SK-N-SH (cell line): ENCODE data around the gene RNF169. TPM values are rescaled to one million over a fixed set of nuclear protein-coding genes. Genes with fewer than 3 reads are reported as not detected.

Experiments
- CTCF ChIA-PET: fragments of 300-600, 350-600 bp; formaldehyde crosslinking; extraction: SDS; loops from one replicate; lab custom pipeline; 2021; lab: Yijun Ruan, JAX
- POLR2A ChIA-PET: fragments of 350-600 bp; sonication (Branson Sonifier 250); formaldehyde crosslinking; extraction: SDS; loops from one replicate; lab custom pipeline; 2020; ENCODE audit warnings: antibody characterized with exemption, inconsistent platforms; lab: Yijun Ruan, JAX
- DNase-seq: peaks from one replicate; pipeline ENCODE4 v3.0.0; 2012
- H2AFZ ChIP-seq: fragments of 200-600 bp; sonication (generic); 2 replicates; pipeline ENCODE4 v1.8.1; 2016; ENCODE audit warnings: antibody characterized with exemption, mild to moderate bottlenecking, low read depth
- H3F3A ChIP-seq: fragments of 200-600 bp; sonication (generic); replicated peaks from 2 replicates; pipeline ENCODE3; 2016; ENCODE audit warnings: antibody characterized with exemption, mild to moderate bottlenecking; ENCODE audit not compliant: insufficient read depth
- H3K27ac ChIP-seq, 2 experiments: fragments of 200-500 bp in 1 of 2; fragments of 200-600 bp in 1 of 2; sonication (Bioruptor generic) in 1 of 2; sonication (generic), shearing (Covaris generic) in 1 of 2; 2 replicates each; pipeline versions ENCODE4 v1.5.1 to v1.6.1; 2014 to 2016; ENCODE audit warnings: low read depth in 2 of 2, inconsistent platforms in 1 of 2, low read length in 1 of 2, mild to moderate bottlenecking in 1 of 2, mixed read lengths in 1 of 2
- H3K27me3 ChIP-seq: fragments of 200-600 bp; sonication (generic), shearing (Covaris generic); 2 replicates; pipeline ENCODE4 v1.6.1; 2016; ENCODE audit warnings: mixed run types; ENCODE audit not compliant: insufficient read depth
- H3K36me3 ChIP-seq, 2 experiments: fragments of 200-500 bp in 1 of 2; fragments of 200-600 bp in 1 of 2; sonication (Bioruptor generic) in 1 of 2; sonication (generic) in 1 of 2; replicated peaks in 1 of 2; 2 replicates each; pipeline versions ENCODE3 to v1.5.1; 2014 to 2016; ENCODE audit warnings: low read length in 1 of 2, mild to moderate bottlenecking in 1 of 2; ENCODE audit not compliant: insufficient read depth in 2 of 2, control insufficient read depth in 1 of 2
- H3K4me1 ChIP-seq, 2 experiments: fragments of 200-500 bp in 1 of 2; fragments of 200-600 bp in 1 of 2; sonication (Bioruptor generic) in 1 of 2; sonication (generic), shearing (Covaris generic) in 1 of 2; 2 replicates each; pipeline versions ENCODE4 v1.5.1 to v1.6.1; 2014 to 2016; ENCODE audit warnings: low read depth in 1 of 2, low read length in 1 of 2, mixed run types in 1 of 2; ENCODE audit not compliant: insufficient read depth in 2 of 2, control insufficient read depth in 1 of 2
- H3K4me2 ChIP-seq: fragments of 200-600 bp; sonication (generic), shearing (Covaris generic); 2 replicates; pipeline ENCODE4 v1.6.1; 2017; ENCODE audit warnings: mixed run types
- H3K4me3 ChIP-seq, 2 experiments: fragments of 200-500 bp in 1 of 2; fragments of 200-600 bp in 1 of 2; sonication (Bioruptor generic) in 1 of 2; sonication (generic), shearing (Covaris generic) in 1 of 2; 2 replicates each; pipeline versions ENCODE4 v1.5.1 to v1.8.1; 2014 to 2016; ENCODE audit warnings: low read depth in 2 of 2, inconsistent platforms in 1 of 2, low read length in 1 of 2, mild to moderate bottlenecking in 1 of 2, mixed read lengths in 1 of 2, moderate library complexity in 1 of 2
- H3K79me2 ChIP-seq: fragments of 200-600 bp; sonication (generic); 2 replicates; pipeline ENCODE4 v1.8.1; 2017; ENCODE audit warnings: mild to moderate bottlenecking; ENCODE audit not compliant: insufficient read depth
- H3K9ac ChIP-seq: fragments of 200-600 bp; sonication (generic); 2 replicates; pipeline ENCODE4 v1.6.1; 2017; ENCODE audit warnings: mixed run types
- H3K9me2 ChIP-seq: fragments of 200-600 bp; sonication (generic); 2 replicates; pipeline ENCODE4 v1.6.1; 2017; ENCODE audit warnings: mixed run types
- H3K9me3 ChIP-seq: fragments of 200-600 bp; sonication (generic); 2 replicates; pipeline ENCODE4 v1.6.1; 2017; ENCODE audit warnings: mixed run types, mild to moderate bottlenecking, moderate library complexity
- H4K20me1 ChIP-seq: fragments of 200-600 bp; sonication (generic); 2 replicates; pipeline ENCODE4 v1.6.1; 2017; ENCODE audit warnings: mild to moderate bottlenecking, mixed run types; ENCODE audit not compliant: insufficient read depth
- CHD2 ChIP-seq: fragments of 150-350 bp; IDR thresholded peaks from 2 replicates; pipeline ENCODE4 v1.6.1; 2018; ENCODE audit warnings: low read length; ENCODE audit not compliant: partially characterized antibody
- ELF1 ChIP-seq: IDR thresholded peaks from 2 replicates; pipeline ENCODE4 v1.4.0; 2012
- FOSL2 ChIP-seq: IDR thresholded peaks from 2 replicates; pipeline ENCODE4 v1.4.0; 2012; ENCODE audit warnings: low read depth, mild to moderate bottlenecking, moderate library complexity, borderline replicate concordance
- JUND ChIP-seq: IDR thresholded peaks from 2 replicates; pipeline ENCODE4 v1.4.0; 2012
- MEF2A ChIP-seq: IDR thresholded peaks from 2 replicates; pipeline ENCODE4 v1.4.0; 2012; ENCODE audit warnings: low read depth, borderline replicate concordance
- MXI1 ChIP-seq: IDR thresholded peaks from 2 replicates; pipeline ENCODE4 v1.6.1; 2012; ENCODE audit warnings: mild to moderate bottlenecking, low read depth, low read length, improper control_type of control experiment
- NRF1 ChIP-seq: IDR thresholded peaks from 2 replicates; pipeline ENCODE4 v1.6.1; 2012; ENCODE audit warnings: low read depth, mild to moderate bottlenecking, low read length
- REST ChIP-seq: IDR thresholded peaks from 2 replicates; pipeline ENCODE4 v1.6.1; 2012; ENCODE audit warnings: mild to moderate bottlenecking, low read depth, low read length, moderate library complexity
- RXRA ChIP-seq: IDR thresholded peaks from 2 replicates; pipeline ENCODE4 v1.4.0; 2012; ENCODE audit warnings: low read depth, mild to moderate bottlenecking, borderline replicate concordance
- SIN3A ChIP-seq: IDR thresholded peaks from 2 replicates; pipeline ENCODE4 v1.6.1; 2012; ENCODE audit warnings: low read depth, mild to moderate bottlenecking, low read length, moderate library complexity, borderline replicate concordance
- TAF1 ChIP-seq: IDR thresholded peaks from 2 replicates; pipeline ENCODE4 v1.6.1; 2012; ENCODE audit warnings: low read depth, mild to moderate bottlenecking, low read length, moderate library complexity, borderline replicate concordance
- TCF12 ChIP-seq: IDR thresholded peaks from 2 replicates; pipeline ENCODE4 v1.4.0; 2012
- TEAD4 ChIP-seq: IDR thresholded peaks from 2 replicates; pipeline ENCODE4 v1.4.0; 2012; ENCODE audit warnings: mild to moderate bottlenecking, borderline replicate concordance; ENCODE audit not compliant: insufficient read depth
- YY1 ChIP-seq: IDR thresholded peaks from 2 replicates; pipeline ENCODE4 v1.4.0; 2012; ENCODE audit warnings: low read depth, mild to moderate bottlenecking
- WGBS: methylation state at CpG from one replicate; pipeline ENCODE4 v1.1.6; 2017; ENCODE audit warnings: low lambda C conversion rate; 5-methylcytosine and 5-hydroxymethylcytosine counted together
- polyA plus RNA-seq, 3 experiments: library from polyadenylated mRNA; depleted of rRNA; stranded (reverse); fragments of >200 nt; gene quantifications; 2 replicates each; pipeline ENCODE4 v1.2.3, GENCODE V29; 2012

The RNF169 gene
- polyA plus RNA-seq, 1 of the 3 experiments (the other 2 are of a cell fraction) = 2.2 TPM

- Histone ChIP-seq H3K9me2 (no peaks in the 10 kb centered on the region), H3F3A (peaks cover 24% of the 10 kb centered on the region), H3K4me2 (peak overlapping the region; percentile 37), H3K4me3 (no peak overlapping the region), H3K9me3 (no peaks in the 10 kb centered on the region), H3K36me3 (peaks cover 49 to 62% of the 10 kb centered on the region in 2 experiments), H3K27me3 (no peaks in the 10 kb centered on the region), H2AFZ (no peak overlapping the region), H3K79me2 (no peaks in the 10 kb centered on the region), H4K20me1 (no peaks in the 10 kb centered on the region), H3K27ac (peak overlapping the region in 1 of 2 experiments; percentile 68; a peak in 2 of 4 replicates), H3K4me1 (peaks cover 0 to 16% of the 10 kb centered on the region in 2 experiments; a peak in 1 of 4 replicates), H3K9ac (peak overlapping the region; percentile 17; the same call in 1 of the 2 replicates)
- POLR2A ChIA-PET = no interaction called here
- WGBS = 55% methylated on average over 7 of the region's 7 CpGs
- CTCF ChIA-PET = interaction anchor here (1.4 kb wide), 1 partner anchor 392 kb away, joined by 4 read pairs; no protein-coding TSS in a partner anchor
- no peak for DNase-seq
- TF ChIP-seq ELF1 = no peak
- TF ChIP-seq FOSL2 = peak; percentile 35; the same call in 1 of the 2 replicates
- no peak for TF ChIP-seq MXI1
- peak; percentile 51; the same call in 1 of the 2 replicates for TF ChIP-seq TCF12
- peak; percentile 13; the same call in 1 of the 2 replicates for TF ChIP-seq JUND
Measured at GRCh38 chr11:74849525-74850391, 101.1 kb downstream of the RNF169 start.

DNA sequence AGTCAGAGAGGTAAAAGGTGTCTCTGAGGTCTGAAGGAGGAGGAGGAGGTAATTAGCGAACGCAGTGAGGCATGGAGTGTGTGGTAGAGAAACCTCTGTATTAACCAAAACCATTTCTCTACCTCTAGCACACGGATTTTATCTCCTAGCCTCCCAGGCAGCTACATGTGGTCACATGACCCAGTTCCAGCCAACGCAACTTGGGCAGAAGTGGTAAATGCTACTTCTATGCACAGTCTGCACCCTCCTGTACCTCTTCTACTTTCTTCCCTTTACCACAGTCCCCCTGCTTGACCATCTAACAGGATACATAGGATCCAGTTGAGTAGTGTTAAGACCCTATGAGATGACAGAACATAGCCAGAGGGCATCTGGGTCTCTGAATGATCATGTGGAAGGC is 104.6 kb downstream of the RNF169 start:
- WGBS = 99% methylated on average over 4 of the region's 4 CpGs
- Histone ChIP-seq H3K9me2 (no peaks in the 10 kb centered on the region), H3K4me2 (no peak overlapping the region), H3K4me3 (no peak overlapping the region), H3K27ac (no peak overlapping the region), H3K36me3 (peaks cover 42% of the 10 kb centered on the region in 2 experiments), H3K4me1 (peaks cover 0 to 16% of the 10 kb centered on the region in 2 experiments; a peak in 1 of 4 replicates), H3K27me3 (no peaks in the 10 kb centered on the region), H4K20me1 (no peaks in the 10 kb centered on the region), H3F3A (peaks cover 19% of the 10 kb centered on the region), H3K9ac (no peak overlapping the region), H2AFZ (no peak overlapping the region), H3K9me3 (no peaks in the 10 kb centered on the region), H3K79me2 (no peaks in the 10 kb centered on the region)
- ChIA-PET POLR2A (no interaction called here), CTCF (interaction anchor here (1.0 kb wide), 1 partner anchor 13 kb away, joined by 3 read pairs; no protein-coding TSS in a partner anchor)
- DNase-seq = no peak
- no peak for TF ChIP-seq NRF1
- no peak for TF ChIP-seq FOSL2
- TF ChIP-seq CHD2 = no peak
- TF ChIP-seq SIN3A = no peak
- TF ChIP-seq TAF1 = no peak
- TF ChIP-seq TEAD4 = no peak

DNA sequence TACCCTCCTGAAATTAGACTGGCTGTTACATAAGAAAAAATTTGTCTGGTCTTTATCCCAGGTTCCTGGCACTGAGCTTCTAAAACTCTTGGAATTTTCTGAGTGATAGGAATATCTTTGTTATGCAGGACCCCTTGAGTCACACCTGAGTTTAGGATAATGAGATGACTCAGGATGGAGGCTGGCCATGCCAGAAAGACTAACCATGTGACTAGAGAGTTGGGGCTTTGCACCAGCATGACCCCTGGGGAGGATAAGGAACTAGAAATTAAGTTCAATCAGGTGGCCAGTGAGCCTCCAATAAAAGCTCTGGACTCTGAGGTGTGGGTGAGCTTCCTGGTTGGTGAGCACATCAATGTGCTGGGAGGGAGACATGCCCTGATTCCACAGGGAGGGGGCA is 112.1 kb downstream of the RNF169 start:
- no peak for DNase-seq
- Histone ChIP-seq H2AFZ (no peak overlapping the region), H3F3A (peaks cover 4% of the 10 kb centered on the region), H3K9ac (no peak overlapping the region), H3K79me2 (no peaks in the 10 kb centered on the region), H3K4me2 (no peak overlapping the region), H3K9me3 (peaks cover 2% of the 10 kb centered on the region; the same call in 1 of the 2 replicates), H3K27me3 (no peaks in the 10 kb centered on the region), H4K20me1 (no peaks in the 10 kb centered on the region), H3K4me3 (no peak overlapping the region), H3K27ac (no peak overlapping the region), H3K36me3 (peaks cover 47 to 49% of the 10 kb centered on the region in 2 experiments), H3K9me2 (no peaks in the 10 kb centered on the region)
- POLR2A ChIA-PET = no interaction called here
- CTCF ChIA-PET = no interaction called here
- TF ChIP-seq REST (no peak), MEF2A (no peak), YY1 (no peak), JUND (no peak), CHD2 (no peak), TEAD4 (no peak), FOSL2 (no peak), RXRA (no peak)
- TF ChIP-seq, all 33 proteins: peak for 0
- no peaks in the 10 kb centered on the region for H3K4me1 ChIP-seq
